HG02798 (cell line): ENCODE measurements around the gene ZNF771.

ENCODE experiments used
- ATAC-seq: cut with Tn5 transposase; IDR thresholded peaks from one replicate; pipeline ENCODE4 v1.9.1; 2021; ENCODE audit warnings: mild to moderate bottlenecking; ENCODE audit not compliant: unreplicated experiment, poor library complexity

The ZNF771 gene

GRCh38 chr16:30397776-30398660, 9.4 kb upstream of the ZNF771 start:
- ATAC-seq = no peak

- ATAC-seq = no peak
These were observed 8.6 kb upstream of the ZNF771 start for GRCh38 chr16:30398661-30399434.

- ATAC-seq = no peak
These were observed 7.8 kb upstream of the ZNF771 start for GRCh38 chr16:30399435-30400186.

- no peak for ATAC-seq
These were observed 5.5 kb upstream of the ZNF771 start for GRCh38 chr16:30401768-30402425.

GRCh38 chr16:30406795-30407101, 658 bp upstream of the ZNF771 start:
- no peak for ATAC-seq

- ATAC-seq = no peak
These were observed 563 bp downstream of the ZNF771 start for GRCh38 chr16:30407804-30408534.

GRCh38 chr16:30409125-30410060, 2.0 kb downstream of the ZNF771 start:
- ATAC-seq = peak; percentile 56

GRCh38 chr16:30413112-30413806, 5.9 kb downstream of the ZNF771 start:
- ATAC-seq = no peak

GRCh38 chr16:30414159-30414558, 6.8 kb downstream of the ZNF771 start:
- no peak for ATAC-seq

- ATAC-seq = no peak
These were observed 8.7 kb downstream of the ZNF771 start for GRCh38 chr16:30416047-30416603.

GRCh38 chr16:30416624-30417528, 9.5 kb downstream of the ZNF771 start:
- ATAC-seq = no peak

- ATAC-seq = peak; percentile 86
These were observed 10.3 kb downstream of the ZNF771 start for GRCh38 chr16:30417529-30418349.

- ATAC-seq = no peak
These were observed 11.2 kb downstream of the ZNF771 start for GRCh38 chr16:30418350-30419181.

- no peak for ATAC-seq
These were observed 13.6 kb downstream of the ZNF771 start for GRCh38 chr16:30421010-30421409.

GRCh38 chr16:30428055-30428454, 20.6 kb downstream of the ZNF771 start:
- ATAC-seq = no peak
